HepG2 (cell line): ENCODE results near the gene RNASE12. TPM values are rescaled to one million over a fixed set of nuclear protein-coding genes. Genes with fewer than 3 reads are reported as not detected.

ENCODE experiments used
- BCL6 ChIP-seq: IDR thresholded peaks from 2 replicates; pipeline ENCODE4 v1.6.1; 2016; ENCODE audit warnings: missing genetic modification reagents, missing compliant biosample characterization
- CCDC6 ChIP-seq: sonication (generic); formaldehyde crosslinking; IDR thresholded peaks from 2 replicates; pipeline ENCODE4 v1.8.1; 2022; ENCODE audit warnings: mild to moderate bottlenecking, missing genetic modification reagents, moderate library complexity
- DNMT3B ChIP-seq: conservative IDR thresholded peaks from 2 replicates; pipeline ENCODE4 v1.6.1; 2016; ENCODE audit warnings: missing biosample characterization, control low read depth
- EZH2 ChIP-seq: conservative IDR thresholded peaks from 2 replicates; pipeline ENCODE4 v1.6.1; 2012; ENCODE audit warnings: mild to moderate bottlenecking, low read depth, low read length, moderate library complexity
- FOXA3 ChIP-seq: IDR thresholded peaks from 2 replicates; pipeline ENCODE4 v1.6.1; 2016; ENCODE audit warnings: missing genetic modification reagents, missing compliant biosample characterization
- FOXC1 ChIP-seq: sonication (generic); formaldehyde crosslinking; IDR thresholded peaks from 2 replicates; pipeline ENCODE4 v1.8.0; 2022; ENCODE audit warnings: mild to moderate bottlenecking, missing genetic modification reagents, borderline replicate concordance
- NFAT5 ChIP-seq: sonication (generic); formaldehyde crosslinking; IDR thresholded peaks from 2 replicates; pipeline ENCODE4 v1.4.0; 2020; ENCODE audit warnings: missing genetic modification reagents
- NKX3-1 ChIP-seq: sonication (generic); formaldehyde crosslinking; IDR thresholded peaks from 2 replicates; pipeline ENCODE4 v1.5.0; 2020; ENCODE audit warnings: missing genetic modification reagents
- PHF5A ChIP-seq: IDR thresholded peaks from one replicate; pipeline ENCODE4 v1.6.1; 2018; ENCODE audit warnings: low read depth, missing genetic modification reagents; ENCODE audit not compliant: unreplicated experiment
- REL ChIP-seq: sonication (generic); formaldehyde crosslinking; conservative IDR thresholded peaks from 2 replicates; pipeline ENCODE4 v1.8.0; 2022; ENCODE audit warnings: mild to moderate bottlenecking, missing genetic modification reagents, moderate library complexity
- SAFB2 ChIP-seq: sonication (generic); formaldehyde crosslinking; IDR thresholded peaks from 2 replicates; pipeline ENCODE4 v1.5.1; 2020; ENCODE audit warnings: missing genetic modification reagents, low read depth, mild to moderate bottlenecking, borderline replicate concordance
- SIX4 ChIP-seq: sonication (generic); formaldehyde crosslinking; IDR thresholded peaks from 2 replicates; pipeline ENCODE4 v1.4.0; 2020; ENCODE audit warnings: missing genetic modification reagents
- SPEN ChIP-seq: sonication (generic); formaldehyde crosslinking; IDR thresholded peaks from 2 replicates; pipeline ENCODE4 v1.5.1; 2020; ENCODE audit warnings: low read depth, mild to moderate bottlenecking, missing genetic modification reagents
- TEAD3 ChIP-seq: optimal IDR thresholded peaks from 2 replicates; pipeline ENCODE3; 2016; ENCODE audit warnings: borderline replicate concordance
- YEATS2 ChIP-seq: sonication (generic); formaldehyde crosslinking; IDR thresholded peaks from 2 replicates; pipeline ENCODE4 v1.4.0; 2020; ENCODE audit warnings: missing genetic modification reagents, borderline replicate concordance
- ZNF383 ChIP-seq: sonication (generic); formaldehyde crosslinking; IDR thresholded peaks from 2 replicates; pipeline ENCODE4 v1.4.0; 2020; ENCODE audit warnings: missing genetic modification reagents, mild to moderate bottlenecking, borderline replicate concordance
- ZNF451 ChIP-seq: sonication (generic); formaldehyde crosslinking; IDR thresholded peaks from 2 replicates; pipeline ENCODE4 v1.5.0; 2020; ENCODE audit warnings: mild to moderate bottlenecking, missing genetic modification reagents
- ZNF598 ChIP-seq: sonication (generic); formaldehyde crosslinking; IDR thresholded peaks from 2 replicates; pipeline ENCODE4 v1.5.1; 2020; ENCODE audit warnings: mild to moderate bottlenecking, missing genetic modification reagents, borderline replicate concordance
- ZNF737 ChIP-seq: sonication (generic); formaldehyde crosslinking; IDR thresholded peaks from 2 replicates; pipeline ENCODE4 v1.5.0; 2020; ENCODE audit warnings: missing genetic modification reagents, mild to moderate bottlenecking, borderline replicate concordance
- ZNF776 ChIP-seq: sonication (generic); formaldehyde crosslinking; IDR thresholded peaks from 2 replicates; pipeline ENCODE4 v1.4.0; 2020; ENCODE audit warnings: mild to moderate bottlenecking, missing genetic modification reagents
- ZNF878 ChIP-seq: sonication (generic); formaldehyde crosslinking; IDR thresholded peaks from 2 replicates; pipeline ENCODE4 v1.8.1; 2023; ENCODE audit warnings: mild to moderate bottlenecking, missing genetic modification reagents, moderate library complexity
- polyA plus RNA-seq, 8 experiments: library from polyadenylated mRNA; depleted of rRNA in 3 of 8; stranded (reverse) in 7 of 8; unstranded in 1 of 8; fragments of >200 nt; fragmentation: Illumina TruSeq in 4 of 8; extraction: Trizol in 4 of 8; gene quantifications; 2 replicates each; pipeline versions ENCODE4 v1.2.1 to v1.2.3, GENCODE V29; 2011 to 2016; ENCODE audit warnings: low read depth in 4 of 8, missing spikeins in 1 of 8, mixed read lengths in 1 of 8; ENCODE audit not compliant: insufficient read depth in 1 of 8
- total RNA-seq, 5 experiments: library from RNA; depleted of rRNA; stranded (reverse); fragments of >200 nt; fragmentation: Illumina TruSeq; extraction: Trizol; gene quantifications; 2 replicates each; pipeline ENCODE4 v1.2.3, GENCODE V29; 2016; ENCODE audit warnings: low read depth in 1 of 5
- TF ChIP-seq, protein P1 (sequence below): sonication (generic); formaldehyde crosslinking; IDR thresholded peaks from 2 replicates; pipeline ENCODE4 v1.5.0; 2020; ENCODE audit warnings: mild to moderate bottlenecking, missing genetic modification reagents, moderate library complexity

Gene RNASE12
- total and polyA plus RNA-seq, 2 of the 13 experiments (the other 11 are each of a cell fraction or from before 2014, with no cell fraction given), result not detected

DNA sequence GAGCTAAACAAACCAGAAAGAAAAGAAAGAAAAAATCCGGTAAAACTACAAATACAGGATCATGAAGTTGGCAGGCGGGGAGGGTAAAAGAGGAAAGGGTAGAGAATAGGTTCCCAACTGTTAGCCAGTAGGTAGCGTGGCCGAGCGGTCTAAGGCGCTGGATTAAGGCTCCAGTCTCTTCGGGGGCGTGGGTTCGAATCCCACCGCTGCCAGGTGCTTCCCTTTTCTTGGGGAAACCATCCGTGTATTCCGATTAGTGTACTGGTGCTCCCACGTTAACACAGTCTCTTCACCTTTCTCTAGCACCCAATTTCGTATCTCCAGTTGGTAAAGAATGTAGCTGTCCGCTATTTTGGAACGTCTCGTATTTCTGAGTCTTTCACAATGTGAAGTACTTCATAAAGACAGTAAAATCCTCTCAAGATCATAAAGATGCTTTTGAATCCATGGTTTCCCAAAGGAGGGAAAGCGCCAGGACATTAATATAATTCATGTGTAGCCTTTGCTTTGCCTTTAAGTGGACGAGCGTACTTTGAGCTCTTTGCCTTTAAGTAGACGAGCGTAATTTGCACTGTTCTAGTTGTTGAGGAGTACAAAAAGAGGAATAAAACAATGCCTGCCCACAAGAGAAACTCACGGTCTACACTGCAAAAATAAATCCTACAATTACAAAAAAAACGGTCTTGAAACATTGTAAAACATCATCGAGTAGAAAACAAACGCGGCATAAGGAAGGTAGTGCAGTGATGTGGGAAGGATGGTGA is 19.0 kb upstream of the RNASE12 start (continued):
- peak; percentile 74 for TF ChIP-seq CCDC6 (CRISPR knock-in tag)
- TF ChIP-seq PHF5A (CRISPR knock-in tag), result peak; percentile 30
- TF ChIP-seq DNMT3B (CRISPR knock-in tag), result peak; percentile 94
- TF ChIP-seq ZNF598 (CRISPR knock-in tag), result no peak
- TF ChIP-seq EZH2, result no peak
- TF ChIP-seq SIX4 (CRISPR knock-in tag), result peak; percentile 13; the same call in 1 of the 2 replicates
- TF ChIP-seq TEAD3 (CRISPR knock-in tag), result peak; percentile 37
- no peak for TF ChIP-seq ZNF451 (CRISPR knock-in tag)
- TF ChIP-seq BCL6, result peak; percentile 28; the same call in 1 of the 2 replicates
- peak; percentile 93; the same call in 1 of the 2 replicates for TF ChIP-seq ZNF878 (CRISPR knock-in tag)
- peak; percentile 48; the same call in 1 of the 2 replicates for TF ChIP-seq SPEN (CRISPR knock-in tag)
- TF ChIP-seq YEATS2, result peak; percentile 33; the same call in 1 of the 2 replicates
- TF ChIP-seq FOXC1 (CRISPR knock-in tag), result no peak
- TF ChIP-seq ZNF383 (CRISPR knock-in tag), result no peak
- TF ChIP-seq ZNF776 (CRISPR knock-in tag), result no peak
- TF ChIP-seq SAFB2 (CRISPR knock-in tag), result 0 out of 2 replicates have a peak, but pooled peaks have one; percentile 36
- TF ChIP-seq NKX3-1 (CRISPR knock-in tag), result peak; percentile 74; the same call in 1 of the 2 replicates
- TF ChIP-seq ZNF737 (CRISPR knock-in tag), result no peak
- TF ChIP-seq, protein P1, sequence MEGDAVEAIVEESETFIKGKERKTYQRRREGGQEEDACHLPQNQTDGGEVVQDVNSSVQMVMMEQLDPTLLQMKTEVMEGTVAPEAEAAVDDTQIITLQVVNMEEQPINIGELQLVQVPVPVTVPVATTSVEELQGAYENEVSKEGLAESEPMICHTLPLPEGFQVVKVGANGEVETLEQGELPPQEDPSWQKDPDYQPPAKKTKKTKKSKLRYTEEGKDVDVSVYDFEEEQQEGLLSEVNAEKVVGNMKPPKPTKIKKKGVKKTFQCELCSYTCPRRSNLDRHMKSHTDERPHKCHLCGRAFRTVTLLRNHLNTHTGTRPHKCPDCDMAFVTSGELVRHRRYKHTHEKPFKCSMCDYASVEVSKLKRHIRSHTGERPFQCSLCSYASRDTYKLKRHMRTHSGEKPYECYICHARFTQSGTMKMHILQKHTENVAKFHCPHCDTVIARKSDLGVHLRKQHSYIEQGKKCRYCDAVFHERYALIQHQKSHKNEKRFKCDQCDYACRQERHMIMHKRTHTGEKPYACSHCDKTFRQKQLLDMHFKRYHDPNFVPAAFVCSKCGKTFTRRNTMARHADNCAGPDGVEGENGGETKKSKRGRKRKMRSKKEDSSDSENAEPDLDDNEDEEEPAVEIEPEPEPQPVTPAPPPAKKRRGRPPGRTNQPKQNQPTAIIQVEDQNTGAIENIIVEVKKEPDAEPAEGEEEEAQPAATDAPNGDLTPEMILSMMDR (CRISPR knock-in tag), result no peak; the same call in 1 of the 2 replicates
- TF ChIP-seq FOXA3 (CRISPR knock-in tag), result peak; percentile 46; the same call in 1 of the 2 replicates
- TF ChIP-seq NFAT5, result no peak
- no peak for TF ChIP-seq REL (CRISPR knock-in tag)
